NOMO-1 (cell line): Measurements from ENCODE around the gene SPATA6L.
A peak's percentile ranks its signal among the peaks of the same experiment; 100 is the strongest.

Source experiments
- DNase-seq, 2 experiments: peaks; one replicate each; lab custom pipeline; 2025; ENCODE audit not compliant: unreplicated experiment in 2 of 2; lab: John Stamatoyannopoulos, UW

SPATA6L gene

GRCh38 chr9:4590430-4591122, 75.7 kb downstream of the SPATA6L start:
- no peak for DNase-seq

- no peak for DNase-seq
Measured at GRCh38 chr9:4588721-4589120, 77.6 kb downstream of the SPATA6L start.

GRCh38 chr9:4585135-4585534, 81.1 kb downstream of the SPATA6L start:
- DNase-seq, result no peak

GRCh38 chr9:4584636-4585035, 81.6 kb downstream of the SPATA6L start:
- no peak for DNase-seq

GRCh38 chr9:4583001-4583400, 83.3 kb downstream of the SPATA6L start:
- no peak for DNase-seq

GRCh38 chr9:4581861-4582565, 84.3 kb downstream of the SPATA6L start:
- DNase-seq, result no peak

- DNase-seq, result no peak
Measured at GRCh38 chr9:4581035-4581760, 85.1 kb downstream of the SPATA6L start.

- peak in 1 of 2 experiments; percentile 28 for DNase-seq
Measured at GRCh38 chr9:4579001-4579400, 87.3 kb downstream of the SPATA6L start.

- DNase-seq, result no peak
Measured at GRCh38 chr9:4576448-4576847, 89.8 kb downstream of the SPATA6L start.

- no peak for DNase-seq
Measured at GRCh38 chr9:4575997-4576396, 90.3 kb downstream of the SPATA6L start.

- DNase-seq, result peak; percentile 30 to 43
Measured at GRCh38 chr9:4574657-4575243, 91.5 kb downstream of the SPATA6L start.

GRCh38 chr9:4573634-4574389, 92.5 kb downstream of the SPATA6L start:
- DNase-seq, result no peak

- no peak for DNase-seq
Measured at GRCh38 chr9:4573176-4573575, 93.1 kb downstream of the SPATA6L start.

GRCh38 chr9:4572184-4572826, 94.0 kb downstream of the SPATA6L start:
- no peak for DNase-seq

- DNase-seq, result no peak
Measured at GRCh38 chr9:4569101-4569500, 97.2 kb downstream of the SPATA6L start.

- DNase-seq, result no peak
Measured at GRCh38 chr9:4567601-4568000, 98.7 kb downstream of the SPATA6L start.

GRCh38 chr9:4566806-4567205, 99.5 kb downstream of the SPATA6L start:
- no peak for DNase-seq

- DNase-seq, result no peak
Measured at GRCh38 chr9:4563105-4563504, 103.2 kb downstream of the SPATA6L start.

GRCh38 chr9:4559261-4560182, 106.8 kb downstream of the SPATA6L start:
- DNase-seq, result no peak
